Epidermal melanocyte (primary cell): ENCODE results near the gene NDFIP2.
"Not testable (repeated sequence)": the region's sequence is repeated elsewhere in the genome, so short reads cannot be mapped to it uniquely, and the experiment has no call there.

Experiments used
- DNase-seq: peaks from one replicate; pipeline ENCODE4 v3.0.0; 2011; ENCODE audit warnings: low spot score; ENCODE audit not compliant: insufficient read length

The NDFIP2 gene

DNA sequence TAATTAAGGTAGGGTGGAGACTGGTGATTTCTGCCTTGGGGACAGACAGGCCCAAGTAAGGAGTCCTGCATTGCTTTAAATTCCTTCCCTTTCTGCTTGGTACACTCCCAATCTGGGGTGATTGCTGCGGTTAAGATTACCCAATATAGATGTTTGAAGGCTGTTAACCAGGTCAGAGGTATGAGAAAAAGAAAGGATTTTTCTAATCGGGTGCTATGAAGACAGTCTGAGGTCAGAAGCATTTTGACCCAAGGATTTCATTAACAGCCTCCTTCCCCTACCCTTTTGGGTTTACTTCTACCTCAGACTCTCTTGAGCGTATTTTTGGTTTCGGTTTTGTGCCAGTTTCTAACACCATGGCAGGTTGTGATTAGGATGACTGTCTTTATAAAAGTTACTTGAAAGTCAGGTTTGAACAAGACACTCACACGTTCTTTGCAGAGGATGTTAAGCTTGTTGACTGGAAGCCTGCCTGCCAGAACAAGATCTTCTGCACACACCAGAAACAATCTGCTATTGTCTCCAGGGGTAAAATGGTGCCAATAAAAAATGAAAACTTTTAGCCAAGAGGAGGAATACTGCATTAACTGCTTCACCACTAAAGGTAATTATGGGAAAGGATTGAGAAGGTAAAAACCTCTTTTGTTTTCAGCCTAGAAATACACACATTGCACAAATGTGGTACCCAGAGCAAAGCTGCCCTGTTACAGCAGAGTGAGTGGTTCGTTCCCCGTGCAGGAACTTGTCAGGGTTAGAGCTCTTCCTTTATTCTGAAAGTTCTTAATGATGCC lies 108.8 kb downstream of the NDFIP2 start:
- DNase-seq = no peak

DNA sequence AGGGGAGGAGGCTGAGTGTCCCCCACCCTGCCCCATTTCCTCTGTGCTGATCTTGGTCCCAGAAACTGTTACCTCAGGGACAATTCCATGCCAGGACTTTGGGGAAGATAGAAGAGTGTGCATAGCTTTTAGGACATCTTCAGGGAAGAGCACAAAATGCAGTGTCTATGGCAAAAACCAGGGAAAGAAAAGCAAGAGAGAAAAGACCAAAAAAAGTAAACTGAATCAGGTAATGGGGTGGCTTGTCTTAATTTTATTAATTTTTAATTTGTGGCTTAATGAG lies 109.4 kb downstream of the NDFIP2 start:
- DNase-seq = no peak

GRCh38 chr13:79591493-79591892 lies 110.5 kb downstream of the NDFIP2 start:
- DNase-seq = no peak

- no peak for DNase-seq
Observed at GRCh38 chr13:79593121-79593520, 112.2 kb downstream of the NDFIP2 start.

GRCh38 chr13:79593641-79594275 lies 112.8 kb downstream of the NDFIP2 start:
- no peak for DNase-seq

DNA sequence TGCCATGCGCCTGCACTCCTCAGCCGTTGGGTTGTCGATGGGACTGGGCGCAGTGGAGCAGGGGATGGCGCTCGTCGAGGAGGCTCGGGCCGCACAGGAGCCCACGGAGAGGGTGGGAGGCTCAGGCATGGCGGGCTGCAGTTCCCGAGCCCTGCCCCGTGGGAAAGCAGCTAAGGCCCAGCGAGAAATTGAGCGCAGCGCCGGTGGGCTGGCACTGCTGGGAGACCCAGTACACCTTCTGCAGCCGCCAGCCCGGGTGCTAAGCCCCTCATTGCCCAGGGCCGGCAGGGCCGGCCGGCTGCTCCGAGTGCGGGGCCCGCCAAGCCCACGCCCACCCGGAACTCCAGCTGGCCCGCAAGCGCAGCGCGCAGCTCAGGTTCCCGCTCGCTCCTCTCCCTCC lies 119.2 kb downstream of the NDFIP2 start:
- not testable (repeated sequence) for DNase-seq

DNA sequence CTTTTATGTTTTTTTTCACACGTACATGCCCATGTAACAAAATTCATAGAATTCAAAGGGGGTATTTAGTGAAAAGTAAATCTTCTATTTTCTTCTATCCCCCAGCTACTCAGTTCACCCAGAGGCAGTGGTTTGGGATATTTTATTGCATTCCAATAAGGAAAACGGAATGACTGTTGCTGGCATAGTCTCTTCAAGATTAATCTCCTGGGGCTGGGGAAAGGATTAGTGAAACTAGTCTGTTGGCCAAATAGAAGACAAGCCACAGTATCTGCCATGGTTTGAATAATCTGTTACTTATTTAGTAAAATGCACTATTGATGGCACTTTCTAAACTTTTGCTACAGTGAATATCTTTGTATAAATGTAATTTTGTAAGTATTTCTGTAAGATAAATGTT lies 122.0 kb downstream of the NDFIP2 start:
- DNase-seq = no peak

- DNase-seq = no peak
Observed at GRCh38 chr13:79604752-79605151, 123.8 kb downstream of the NDFIP2 start.
